OCI-LY1 (cell line): Measurements from ENCODE around the gene BHLHE23.
"Not testable (repeated sequence)": the region's sequence is repeated elsewhere in the genome, so short reads cannot be mapped to it uniquely, and the experiment has no call there.

Experiments
- H2AFZ ChIP-seq: fragments of 200-600 bp; sonication (generic), shearing (Covaris generic); 2 replicates; pipeline ENCODE4 v1.6.0; 2014; ENCODE audit warnings: antibody characterized with exemption, mild to moderate bottlenecking, low read length
- H3F3A ChIP-seq: fragments of 200-600 bp; sonication (generic), shearing (Covaris generic); 2 replicates; pipeline ENCODE4 v1.6.0; 2014; ENCODE audit warnings: mild to moderate bottlenecking, antibody characterized with exemption, low read length, moderate library complexity; ENCODE audit not compliant: insufficient read depth
- H3K27ac ChIP-seq: fragments of 200-600 bp; sonication (generic); 2 replicates; pipeline ENCODE4 v1.5.1; 2014; ENCODE audit warnings: low read length, mixed run types, mild to moderate bottlenecking, low read depth; ENCODE audit not compliant: poor library complexity, severe bottlenecking
- H3K27me3 ChIP-seq: fragments of 200-600 bp; sonication (generic); 2 replicates; pipeline ENCODE4 v1.6.0; 2014; ENCODE audit warnings: antibody characterized with exemption, mild to moderate bottlenecking, low read length, moderate library complexity; ENCODE audit not compliant: insufficient read depth
- H3K36me3 ChIP-seq: fragments of 200-600 bp; sonication (generic); 2 replicates; pipeline ENCODE4 v1.6.1; 2014; ENCODE audit warnings: mild to moderate bottlenecking, antibody characterized with exemption, low read length, moderate library complexity, mixed read lengths; ENCODE audit not compliant: insufficient read depth
- H3K4me1 ChIP-seq: fragments of 200-600 bp; sonication (generic); 2 replicates; pipeline ENCODE4 v1.5.1; 2014; ENCODE audit warnings: mild to moderate bottlenecking, low read length, moderate library complexity; ENCODE audit not compliant: insufficient read depth, severe bottlenecking
- H3K4me2 ChIP-seq: fragments of 200-600 bp; sonication (generic), shearing (Covaris generic); 2 replicates; pipeline ENCODE4 v1.6.1; 2014; ENCODE audit warnings: low read length
- H3K4me3 ChIP-seq: fragments of 200-600 bp; sonication (generic); 2 replicates; pipeline ENCODE4 v1.5.1; 2014; ENCODE audit warnings: low read length, low read depth, mild to moderate bottlenecking, mixed read lengths; ENCODE audit not compliant: poor library complexity, severe bottlenecking
- H3K79me2 ChIP-seq: fragments of 200-600 bp; shearing (Covaris generic); 2 replicates; pipeline ENCODE4 v1.6.1; 2016; ENCODE audit warnings: mixed run types, low read length, mixed read lengths; ENCODE audit not compliant: insufficient read depth
- H3K9ac ChIP-seq: fragments of 200-600 bp; sonication (generic), shearing (Covaris generic); 2 replicates; pipeline ENCODE4 v1.6.1; 2014; ENCODE audit warnings: mild to moderate bottlenecking, low read length, mixed read lengths
- H3K9me2 ChIP-seq: fragments of 200-600 bp; sonication (generic), shearing (Covaris generic); 2 replicates; pipeline ENCODE4 v1.6.1; 2014; ENCODE audit warnings: low read depth, mild to moderate bottlenecking, low read length, mixed read lengths
- H3K9me3 ChIP-seq: fragments of 200-600 bp; shearing (Covaris generic); 2 replicates; pipeline ENCODE4 v1.6.1; 2014; ENCODE audit warnings: low read length, mixed read lengths
- H4K20me1 ChIP-seq: fragments of 200-600 bp; sonication (generic), shearing (Covaris generic); 2 replicates; pipeline ENCODE4 v1.6.0; 2016; ENCODE audit warnings: mild to moderate bottlenecking, low read length; ENCODE audit not compliant: insufficient read depth
- EZH2 ChIP-seq: fragments of 200-600 bp; sonication (generic), shearing (Covaris generic); IDR thresholded peaks from 2 replicates; pipeline ENCODE4 v1.8.0; 2017; ENCODE audit warnings: borderline replicate concordance, mixed run types, mild to moderate bottlenecking, antibody characterized with exemption, low read length, moderate library complexity, mixed read lengths
- TF ChIP-seq, protein P1 (sequence below): fragments of 200-600 bp; sonication (generic), shearing (Covaris generic); IDR thresholded peaks from 2 replicates; pipeline ENCODE4 v1.5.1; 2017; ENCODE audit warnings: mild to moderate bottlenecking, antibody characterized with exemption, low read length, moderate library complexity, mixed read lengths

BHLHE23 gene

DNA sequence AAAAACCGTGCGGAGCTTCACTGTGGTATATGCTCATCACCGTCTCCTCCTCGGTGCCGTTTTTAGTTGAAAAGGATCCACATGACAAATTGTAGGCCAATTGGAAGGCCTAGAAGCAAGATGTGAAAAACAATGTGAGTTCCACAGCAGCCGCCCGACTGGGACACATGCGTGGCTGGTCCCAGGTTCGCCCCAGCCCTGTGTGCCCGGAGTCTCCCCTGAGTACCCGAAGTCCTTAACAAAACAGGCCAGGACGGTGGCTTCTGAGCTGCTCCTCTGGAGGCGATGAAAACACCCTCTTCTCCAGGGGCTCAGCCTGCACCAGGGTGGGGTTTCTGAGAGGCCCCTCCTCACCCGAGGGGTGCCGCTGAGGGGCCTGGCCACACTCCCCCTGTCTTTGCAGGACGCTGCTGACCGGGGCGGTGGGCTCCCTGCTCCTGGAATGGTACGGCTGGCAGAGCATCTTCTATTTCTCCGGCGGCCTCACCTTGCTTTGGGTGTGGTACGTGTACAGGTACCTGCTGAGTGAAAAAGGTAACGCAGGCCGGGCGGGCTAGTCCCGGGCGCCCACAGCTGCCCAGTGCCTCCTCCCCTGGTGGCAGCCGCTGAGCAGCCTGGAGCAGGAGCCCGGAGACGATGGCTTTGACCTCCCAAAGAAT, 44.4 kb downstream of the BHLHE23 start:
- no peak overlapping the region for H3K4me3 ChIP-seq
- H3K27me3 ChIP-seq = no peaks in the 10 kb centered on the region
- H3K9me2 ChIP-seq = no peaks in the 10 kb centered on the region
- peaks cover 36% of the 10 kb centered on the region for H3K36me3 ChIP-seq
- H3K27ac ChIP-seq = no peak overlapping the region
- H3K4me2 ChIP-seq = no peak overlapping the region
- H3K4me1 ChIP-seq = no peaks in the 10 kb centered on the region
- no peaks in the 10 kb centered on the region for H4K20me1 ChIP-seq
- H3K9me3 ChIP-seq = no peaks in the 10 kb centered on the region
- TF ChIP-seq, protein P1, sequence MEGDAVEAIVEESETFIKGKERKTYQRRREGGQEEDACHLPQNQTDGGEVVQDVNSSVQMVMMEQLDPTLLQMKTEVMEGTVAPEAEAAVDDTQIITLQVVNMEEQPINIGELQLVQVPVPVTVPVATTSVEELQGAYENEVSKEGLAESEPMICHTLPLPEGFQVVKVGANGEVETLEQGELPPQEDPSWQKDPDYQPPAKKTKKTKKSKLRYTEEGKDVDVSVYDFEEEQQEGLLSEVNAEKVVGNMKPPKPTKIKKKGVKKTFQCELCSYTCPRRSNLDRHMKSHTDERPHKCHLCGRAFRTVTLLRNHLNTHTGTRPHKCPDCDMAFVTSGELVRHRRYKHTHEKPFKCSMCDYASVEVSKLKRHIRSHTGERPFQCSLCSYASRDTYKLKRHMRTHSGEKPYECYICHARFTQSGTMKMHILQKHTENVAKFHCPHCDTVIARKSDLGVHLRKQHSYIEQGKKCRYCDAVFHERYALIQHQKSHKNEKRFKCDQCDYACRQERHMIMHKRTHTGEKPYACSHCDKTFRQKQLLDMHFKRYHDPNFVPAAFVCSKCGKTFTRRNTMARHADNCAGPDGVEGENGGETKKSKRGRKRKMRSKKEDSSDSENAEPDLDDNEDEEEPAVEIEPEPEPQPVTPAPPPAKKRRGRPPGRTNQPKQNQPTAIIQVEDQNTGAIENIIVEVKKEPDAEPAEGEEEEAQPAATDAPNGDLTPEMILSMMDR = no peak
- TF ChIP-seq EZH2 = no peak
- no peaks in the 10 kb centered on the region for H3F3A ChIP-seq
- no peak overlapping the region for H3K9ac ChIP-seq
- no peaks in the 10 kb centered on the region for H3K79me2 ChIP-seq
- no peak overlapping the region for H2AFZ ChIP-seq

DNA sequence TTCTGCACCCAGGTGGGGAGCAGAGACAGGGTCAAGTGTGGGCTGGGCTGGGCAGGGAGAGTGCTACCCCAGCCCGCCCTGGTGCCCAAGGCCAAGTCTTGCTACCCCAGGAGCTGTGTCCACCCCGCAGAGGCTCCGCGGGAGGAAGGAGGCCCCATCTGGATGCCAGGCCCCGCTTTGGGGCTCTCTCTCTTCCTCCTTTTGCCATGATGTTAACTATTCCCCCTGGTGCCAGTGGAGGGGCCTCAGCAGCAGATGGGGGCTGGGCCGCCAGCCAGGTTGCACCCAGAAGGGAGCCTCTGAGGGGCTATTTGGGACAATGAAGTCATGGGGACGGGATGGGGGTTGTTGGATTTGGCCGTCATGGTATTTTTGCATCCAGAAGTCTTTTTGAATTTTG, 45.0 kb downstream of the BHLHE23 start:
- H2AFZ ChIP-seq = no peak overlapping the region
- H4K20me1 ChIP-seq = no peaks in the 10 kb centered on the region
- H3K36me3 ChIP-seq = peaks cover 38% of the 10 kb centered on the region

DNA sequence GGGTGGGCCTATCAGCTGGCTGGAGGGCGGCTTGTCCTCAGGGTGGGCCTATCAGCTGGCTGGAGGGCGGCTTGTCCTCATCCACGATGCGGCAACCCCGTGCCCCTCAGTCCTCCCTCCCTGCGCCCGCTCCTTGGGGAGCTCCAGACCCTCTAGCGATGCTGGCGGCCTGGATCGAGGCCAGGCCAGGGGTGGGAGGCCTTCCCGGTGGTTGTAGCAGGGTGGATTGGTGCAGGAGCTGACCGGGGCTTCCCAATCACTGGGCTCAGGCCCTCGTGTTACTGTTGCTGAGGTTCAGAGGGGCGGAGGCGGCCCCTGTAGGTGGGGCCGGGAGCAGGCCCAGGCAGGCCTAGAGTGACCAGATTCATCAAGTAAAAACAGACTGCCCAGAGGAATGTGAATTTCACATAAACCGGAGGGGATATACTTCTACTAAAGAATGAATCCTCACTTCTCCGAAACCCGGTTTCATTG, 45.4 kb downstream of the BHLHE23 start:
- no peaks in the 10 kb centered on the region for H4K20me1 ChIP-seq
- no peak overlapping the region for H3K9ac ChIP-seq
- no peaks in the 10 kb centered on the region for H3K4me1 ChIP-seq

More for the DNA sequence above, 45.0 kb downstream of the BHLHE23 start:
- Histone ChIP-seq H3K79me2 (no peaks in the 10 kb centered on the region), H3K4me1 (no peaks in the 10 kb centered on the region), H3K9me3 (no peaks in the 10 kb centered on the region), H3K9ac (no peak overlapping the region), H3F3A (no peaks in the 10 kb centered on the region), H3K27ac (no peak overlapping the region), H3K27me3 (no peaks in the 10 kb centered on the region), H3K4me3 (no peak overlapping the region), H3K9me2 (no peaks in the 10 kb centered on the region), H3K4me2 (no peak overlapping the region)
- TF ChIP-seq, protein P1 = no peak
- TF ChIP-seq EZH2 = no peak

DNA sequence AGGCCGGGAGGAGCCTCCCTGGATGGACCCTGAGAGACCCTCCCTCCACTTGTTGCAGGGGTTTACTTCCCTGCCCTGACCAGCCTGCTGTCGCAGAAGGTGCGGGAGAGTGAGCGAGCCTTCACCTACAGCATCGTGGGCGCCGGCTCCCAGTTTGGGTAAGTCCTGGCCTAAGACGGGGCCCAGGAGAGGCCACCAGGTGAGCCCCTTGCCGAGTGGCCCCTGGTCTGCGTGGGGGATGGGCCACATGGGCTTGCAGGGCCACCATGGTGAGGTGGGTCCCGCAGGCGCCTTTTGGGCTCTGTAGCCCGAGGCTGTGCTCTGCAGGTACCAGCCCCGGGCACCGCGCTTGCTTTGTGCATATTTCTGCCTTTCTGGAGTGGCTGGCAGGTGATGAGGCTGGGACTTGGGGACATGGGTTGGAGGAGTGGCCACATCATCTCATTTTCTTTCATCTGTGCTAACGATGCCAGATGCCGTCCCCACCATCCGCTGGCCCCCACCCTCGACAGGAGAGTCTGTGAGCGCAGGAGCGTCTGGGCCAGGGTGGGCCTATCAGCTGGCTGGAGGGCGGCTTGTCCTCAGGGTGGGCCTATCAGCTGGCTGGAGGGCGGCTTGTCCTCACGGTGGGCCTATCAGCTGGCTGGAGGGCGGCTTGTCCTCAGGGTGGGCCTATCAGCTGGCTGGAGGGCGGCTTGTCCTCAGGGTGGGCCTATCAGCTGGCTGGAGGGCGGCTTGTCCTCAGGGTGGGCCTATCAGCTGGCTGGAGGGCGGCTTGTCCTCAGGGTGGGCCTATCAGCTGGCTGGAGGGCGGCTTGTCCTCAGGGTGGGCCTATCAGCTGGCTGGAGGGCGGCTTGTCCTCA, 46.1 kb downstream of the BHLHE23 start:
- H3K36me3 ChIP-seq = peaks cover 33% of the 10 kb centered on the region
- not testable (repeated sequence) for H3K79me2 ChIP-seq, H3K9ac ChIP-seq, H3F3A ChIP-seq, H3K4me1 ChIP-seq, H2AFZ ChIP-seq, H4K20me1 ChIP-seq, H3K4me3 ChIP-seq, H3K9me3 ChIP-seq, H3K4me2 ChIP-seq, H3K9me2 ChIP-seq, H3K27ac ChIP-seq, H3K27me3 ChIP-seq

More for the DNA sequence above, 45.4 kb downstream of the BHLHE23 start:
- Histone ChIP-seq H3K27ac (no peak overlapping the region), H3K9me2 (no peaks in the 10 kb centered on the region), H3K4me2 (no peak overlapping the region), H3K9me3 (no peaks in the 10 kb centered on the region), H3F3A (no peaks in the 10 kb centered on the region), H3K36me3 (peaks cover 34% of the 10 kb centered on the region), H3K4me3 (no peak overlapping the region), H2AFZ (no peak overlapping the region), H3K27me3 (no peaks in the 10 kb centered on the region), H3K79me2 (no peaks in the 10 kb centered on the region)
- no peak for TF ChIP-seq EZH2
- TF ChIP-seq, protein P1 = no peak
